NCI-H226 (cell line): Measurements from ENCODE around the gene NOP9.
A peak's percentile ranks its signal among the peaks of the same experiment; 100 is the strongest.
"Not testable (repeated sequence)": the region's sequence is repeated elsewhere in the genome, so short reads cannot be mapped to it uniquely, and the experiment has no call there.

Experiments
- DNase-seq: peaks from one replicate; pipeline ENCODE4 v3.0.0-alpha.2; 2015

The NOP9 gene

DNA sequence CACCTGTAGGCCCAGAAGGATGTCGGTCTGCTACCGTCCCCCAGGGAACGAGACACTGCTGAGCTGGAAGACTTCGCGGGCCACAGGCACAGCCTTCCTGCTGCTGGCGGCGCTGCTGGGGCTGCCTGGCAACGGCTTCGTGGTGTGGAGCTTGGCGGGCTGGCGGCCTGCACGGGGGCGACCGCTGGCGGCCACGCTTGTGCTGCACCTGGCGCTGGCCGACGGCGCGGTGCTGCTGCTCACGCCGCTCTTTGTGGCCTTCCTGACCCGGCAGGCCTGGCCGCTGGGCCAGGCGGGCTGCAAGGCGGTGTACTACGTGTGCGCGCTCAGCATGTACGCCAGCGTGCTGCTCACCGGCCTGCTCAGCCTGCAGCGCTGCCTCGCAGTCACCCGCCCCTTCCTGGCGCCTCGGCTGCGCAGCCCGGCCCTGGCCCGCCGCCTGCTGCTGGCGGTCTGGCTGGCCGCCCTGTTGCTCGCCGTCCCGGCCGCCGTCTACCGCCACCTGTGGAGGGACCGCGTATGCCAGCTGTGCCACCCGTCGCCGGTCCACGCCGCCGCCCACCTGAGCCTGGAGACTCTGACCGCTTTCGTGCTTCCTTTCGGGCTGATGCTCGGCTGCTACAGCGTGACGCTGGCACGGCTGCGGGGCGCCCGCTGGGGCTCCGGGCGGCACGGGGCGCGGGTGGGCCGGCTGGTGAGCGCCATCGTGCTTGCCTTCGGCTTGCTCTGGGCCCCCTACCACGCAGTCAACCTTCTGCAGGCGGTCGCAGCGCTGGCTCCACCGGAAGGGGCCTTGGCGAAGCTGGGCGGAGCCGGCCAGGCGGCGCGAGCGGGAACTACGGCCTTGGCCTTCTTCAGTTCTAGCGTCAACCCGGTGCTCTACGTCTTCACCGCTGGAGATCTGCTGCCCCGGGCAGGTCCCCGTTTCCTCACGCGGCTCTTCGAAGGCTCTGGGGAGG, 11.3 kb downstream of the NOP9 start, which contains the start of gene LTB4R:
Gene LTB4R, plus strand, starts transcription at position 857 of the 959 bp plus-strand sequence. CDS start 4,150 bp downstream, outside the sequence.
- no peak for DNase-seq

- DNase-seq = no peak
These were observed 12.4 kb downstream of the NOP9 start for GRCh38 chr14:24311837-24312615.

- no peak for DNase-seq
These were observed 13.3 kb downstream of the NOP9 start for GRCh38 chr14:24312736-24313507.

DNA sequence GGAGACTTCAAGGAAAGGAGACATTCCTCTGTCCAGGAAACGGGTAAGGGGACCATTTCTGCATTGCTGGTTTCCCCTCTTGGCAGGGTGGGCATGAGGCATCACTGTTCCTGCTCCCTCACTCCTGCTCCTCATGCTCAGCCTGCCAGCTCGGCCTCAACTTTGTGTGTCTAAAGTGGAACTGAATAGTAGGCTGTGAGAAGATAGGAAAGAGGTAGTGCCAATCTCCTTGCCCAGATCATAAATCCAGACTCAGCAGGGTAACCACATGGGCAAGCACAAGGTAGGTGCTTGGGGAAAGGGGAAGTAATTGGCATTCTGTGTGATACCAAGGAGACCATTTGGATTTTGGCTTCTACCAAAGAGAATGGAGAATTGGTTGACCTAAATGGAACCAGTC, 14.3 kb downstream of the NOP9 start:
- no peak for DNase-seq

DNA sequence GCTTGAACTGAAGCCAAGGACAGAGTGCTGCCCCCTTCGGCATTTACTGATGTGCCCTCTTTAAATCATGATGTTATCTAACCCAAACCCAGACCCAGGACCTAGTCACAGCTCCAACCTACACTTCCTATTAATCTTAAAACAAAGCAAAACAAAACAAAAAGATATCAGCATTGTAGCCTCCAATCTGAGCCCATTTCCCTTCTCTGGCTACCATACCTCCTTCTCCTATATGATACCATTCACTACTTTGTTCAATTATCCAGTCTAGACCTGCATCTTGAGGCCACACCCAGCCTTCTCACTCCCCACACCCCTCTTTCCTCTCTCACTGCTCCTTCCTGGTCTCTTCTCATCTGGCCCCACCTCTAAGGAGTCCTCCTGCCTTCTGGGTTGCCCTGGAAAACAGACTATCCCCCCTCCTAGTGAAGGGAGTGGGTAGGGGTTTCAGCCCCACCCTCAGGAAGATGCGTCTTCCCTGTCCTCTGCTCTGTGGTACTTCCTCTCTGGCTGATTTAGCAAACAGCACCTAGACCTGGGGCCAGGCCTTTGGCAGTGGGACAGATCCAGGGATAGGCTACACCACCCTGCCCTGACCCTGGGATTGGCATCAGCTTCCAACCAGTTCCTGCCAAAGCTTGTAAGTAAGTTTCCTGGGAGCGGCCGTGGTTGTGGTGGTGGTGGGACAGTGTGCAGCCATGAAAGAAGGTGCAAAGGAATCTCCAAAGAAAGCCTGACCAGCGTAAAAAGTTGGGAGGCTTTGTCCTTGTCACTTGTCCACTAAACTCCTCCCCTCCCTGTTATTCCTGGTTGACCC, 14.9 kb downstream of the NOP9 start:
- DNase-seq = no peak

GRCh38 chr14:24315243-24315806, 15.7 kb downstream of the NOP9 start:
- no peak for DNase-seq

DNA sequence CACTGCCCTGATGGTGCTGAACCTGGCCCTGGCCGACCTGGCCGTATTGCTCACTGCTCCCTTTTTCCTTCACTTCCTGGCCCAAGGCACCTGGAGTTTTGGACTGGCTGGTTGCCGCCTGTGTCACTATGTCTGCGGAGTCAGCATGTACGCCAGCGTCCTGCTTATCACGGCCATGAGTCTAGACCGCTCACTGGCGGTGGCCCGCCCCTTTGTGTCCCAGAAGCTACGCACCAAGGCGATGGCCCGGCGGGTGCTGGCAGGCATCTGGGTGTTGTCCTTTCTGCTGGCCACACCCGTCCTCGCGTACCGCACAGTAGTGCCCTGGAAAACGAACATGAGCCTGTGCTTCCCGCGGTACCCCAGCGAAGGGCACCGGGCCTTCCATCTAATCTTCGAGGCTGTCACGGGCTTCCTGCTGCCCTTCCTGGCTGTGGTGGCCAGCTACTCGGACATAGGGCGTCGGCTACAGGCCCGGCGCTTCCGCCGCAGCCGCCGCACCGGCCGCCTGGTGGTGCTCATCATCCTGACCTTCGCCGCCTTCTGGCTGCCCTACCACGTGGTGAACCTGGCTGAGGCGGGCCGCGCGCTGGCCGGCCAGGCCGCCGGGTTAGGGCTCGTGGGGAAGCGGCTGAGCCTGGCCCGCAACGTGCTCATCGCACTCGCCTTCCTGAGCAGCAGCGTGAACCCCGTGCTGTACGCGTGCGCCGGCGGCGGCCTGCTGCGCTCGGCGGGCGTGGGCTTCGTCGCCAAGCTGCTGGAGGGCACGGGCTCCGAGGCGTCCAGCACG, 16.4 kb downstream of the NOP9 start:
- DNase-seq = no peak

GRCh38 chr14:24316597-24316950, 16.9 kb downstream of the NOP9 start:
- no peak for DNase-seq

DNA sequence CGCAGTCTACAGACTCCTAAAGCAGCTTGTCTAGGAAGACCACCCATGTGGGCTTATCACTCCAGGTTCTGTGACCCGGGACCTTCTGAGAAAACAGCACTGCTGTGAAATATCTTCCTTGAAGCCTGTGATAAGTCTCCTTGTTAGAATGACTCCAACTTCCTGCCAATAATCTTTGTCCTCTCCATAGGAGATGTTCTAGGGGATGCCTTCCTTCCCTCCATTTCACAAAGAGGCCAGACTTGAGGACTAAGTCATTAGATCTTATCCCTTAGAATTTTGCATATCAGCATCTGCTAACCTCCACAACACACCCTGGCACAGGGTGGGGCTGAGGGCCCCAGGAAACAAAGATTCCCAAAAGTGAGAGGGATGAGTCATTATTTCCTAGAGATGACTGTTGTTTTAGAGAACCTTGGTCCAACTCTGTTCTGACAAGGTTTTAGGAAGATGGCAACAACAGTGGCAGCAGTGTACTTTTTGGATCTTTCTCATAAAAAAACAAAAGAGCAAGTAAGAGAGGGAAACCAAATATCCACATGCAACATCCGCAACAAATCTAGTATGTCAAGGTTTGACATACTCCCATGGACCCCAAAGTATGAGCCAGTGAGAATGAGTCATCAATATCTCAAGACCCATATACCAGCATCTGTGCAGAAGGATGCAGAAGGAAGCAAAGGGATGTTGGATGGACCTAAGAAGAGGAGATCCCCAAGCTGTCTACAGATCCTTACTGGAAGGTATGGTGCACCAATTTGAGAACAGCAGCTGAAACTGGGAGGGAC, 17.7 kb downstream of the NOP9 start:
- peak; percentile 64 for DNase-seq

DNA sequence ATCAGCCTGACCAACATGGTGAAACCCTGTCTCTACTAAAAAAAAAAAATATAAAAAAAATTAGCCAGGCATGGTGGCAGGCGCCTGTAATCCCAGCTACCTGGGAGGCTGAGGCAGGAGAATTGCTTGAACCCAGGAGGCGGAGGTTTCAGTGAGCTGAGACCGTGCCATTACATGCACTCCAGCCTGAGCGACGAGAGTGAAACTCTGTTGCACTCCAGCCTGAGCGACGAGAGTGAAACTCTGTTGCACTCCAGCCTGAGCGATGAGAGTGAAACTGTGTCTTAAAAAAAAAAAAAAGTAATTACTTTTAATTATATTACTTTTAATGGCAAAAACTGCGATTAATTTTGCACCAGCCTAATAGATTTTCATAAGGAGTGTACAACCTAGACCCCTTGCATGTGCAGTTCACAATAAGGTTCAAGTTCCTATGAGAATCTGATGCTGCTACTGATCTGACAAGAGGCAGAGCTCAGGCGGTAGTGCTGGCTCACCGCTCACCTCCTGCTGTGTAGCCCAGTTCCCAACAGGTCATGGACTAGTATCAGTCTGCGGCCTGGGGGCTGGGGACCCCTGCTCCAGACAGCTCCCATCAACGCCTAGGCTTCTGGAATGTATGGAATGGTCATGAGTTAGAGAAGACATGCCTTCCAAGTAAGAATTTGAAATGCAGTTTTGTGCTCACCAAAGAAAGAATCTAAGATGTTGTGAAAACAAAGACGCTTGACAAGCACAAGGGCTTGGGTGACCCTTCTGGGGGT, 21.7 kb downstream of the NOP9 start:
- DNase-seq = no peak

GRCh38 chr14:24322672-24323071, 23.0 kb downstream of the NOP9 start:
- no peak for DNase-seq

DNA sequence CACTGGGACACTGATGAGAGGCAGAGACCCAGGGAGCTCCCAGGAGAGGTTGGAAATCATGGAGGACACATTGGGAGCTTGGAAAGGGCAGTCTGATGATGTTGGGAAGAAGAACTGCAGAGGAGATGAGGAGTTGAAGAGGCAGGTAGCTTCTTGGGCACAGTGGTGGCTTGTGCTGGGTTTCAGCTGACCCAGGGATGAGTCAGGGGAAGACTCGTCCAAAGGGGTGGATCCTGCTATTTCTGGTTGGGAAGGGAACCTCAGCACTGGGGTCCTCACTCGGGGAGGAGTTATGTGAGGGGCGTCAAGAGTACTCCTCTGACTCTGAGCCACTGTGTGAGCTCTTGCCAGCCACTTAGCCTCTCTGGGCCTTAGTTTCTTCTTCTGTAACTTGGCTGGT, 23.7 kb downstream of the NOP9 start:
- DNase-seq = no peak

DNA sequence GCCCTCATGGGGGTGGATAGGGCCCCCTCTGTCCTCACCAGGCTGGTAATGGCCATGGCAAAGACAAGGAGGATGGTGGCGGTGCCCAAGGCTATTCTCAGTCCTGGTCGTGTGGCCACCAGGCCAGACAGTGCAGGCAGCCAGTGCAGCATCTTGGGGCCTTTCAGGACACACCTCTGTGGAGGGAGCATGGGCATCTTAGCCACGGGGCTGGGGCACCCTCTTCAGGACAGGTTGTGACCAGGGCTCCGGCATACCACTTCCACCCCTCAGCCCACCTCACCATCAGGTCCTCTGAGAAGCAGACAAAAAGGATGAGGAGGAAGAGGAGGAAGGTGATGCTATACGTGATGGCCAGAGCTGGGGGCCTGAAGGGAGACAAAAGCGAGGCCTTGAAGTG, 24.4 kb downstream of the NOP9 start:
- DNase-seq = no peak

DNA sequence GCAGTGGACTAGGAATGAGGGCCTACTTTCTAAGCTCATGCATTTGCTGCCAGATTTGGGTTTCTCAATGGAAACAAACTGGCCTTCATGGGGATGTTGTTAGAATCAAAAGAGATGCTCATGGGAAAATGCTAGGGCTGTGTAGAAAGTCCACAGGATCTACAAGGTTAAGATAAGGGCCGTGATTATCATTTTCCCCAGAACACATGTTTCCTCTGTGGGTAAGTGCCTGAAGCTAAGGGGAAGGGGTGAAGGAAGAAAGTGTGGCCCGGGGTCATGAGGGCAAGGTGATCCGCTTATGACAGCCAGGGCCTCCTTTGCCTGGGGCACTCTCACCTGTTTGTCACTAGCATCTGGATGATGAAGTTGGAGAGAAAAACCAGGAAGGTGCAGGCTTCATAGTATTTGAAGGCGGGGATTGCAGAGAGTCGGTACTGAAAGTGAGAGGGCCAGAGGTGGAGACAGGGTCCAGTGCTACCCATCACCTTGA, 25.4 kb downstream of the NOP9 start:
- no peak for DNase-seq

DNA sequence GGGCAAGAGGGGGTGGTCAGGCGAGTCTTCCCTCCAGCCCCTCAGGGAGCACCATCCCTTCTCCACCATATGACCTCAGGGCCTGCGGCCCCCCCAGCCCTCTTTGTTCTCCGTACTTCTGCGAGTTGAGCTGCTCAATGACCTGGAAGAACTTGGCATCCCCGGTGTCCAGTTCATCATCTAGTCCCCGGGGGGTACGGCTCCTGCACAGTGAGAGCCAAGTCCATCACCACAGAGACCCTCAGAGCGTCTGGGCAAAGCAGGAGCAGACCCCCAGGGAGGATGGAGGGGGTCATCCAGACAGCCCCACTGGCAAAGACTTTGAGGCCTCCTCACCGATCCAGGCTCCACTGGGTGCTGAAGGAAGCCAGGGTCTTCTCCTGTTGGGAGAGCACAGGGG, 26.3 kb downstream of the NOP9 start:
- DNase-seq = no peak

- no peak for DNase-seq
These were observed 27.7 kb downstream of the NOP9 start for GRCh38 chr14:24327303-24327702.

- not testable (repeated sequence) for DNase-seq
These were observed 28.3 kb downstream of the NOP9 start for GRCh38 chr14:24327914-24328313.

DNA sequence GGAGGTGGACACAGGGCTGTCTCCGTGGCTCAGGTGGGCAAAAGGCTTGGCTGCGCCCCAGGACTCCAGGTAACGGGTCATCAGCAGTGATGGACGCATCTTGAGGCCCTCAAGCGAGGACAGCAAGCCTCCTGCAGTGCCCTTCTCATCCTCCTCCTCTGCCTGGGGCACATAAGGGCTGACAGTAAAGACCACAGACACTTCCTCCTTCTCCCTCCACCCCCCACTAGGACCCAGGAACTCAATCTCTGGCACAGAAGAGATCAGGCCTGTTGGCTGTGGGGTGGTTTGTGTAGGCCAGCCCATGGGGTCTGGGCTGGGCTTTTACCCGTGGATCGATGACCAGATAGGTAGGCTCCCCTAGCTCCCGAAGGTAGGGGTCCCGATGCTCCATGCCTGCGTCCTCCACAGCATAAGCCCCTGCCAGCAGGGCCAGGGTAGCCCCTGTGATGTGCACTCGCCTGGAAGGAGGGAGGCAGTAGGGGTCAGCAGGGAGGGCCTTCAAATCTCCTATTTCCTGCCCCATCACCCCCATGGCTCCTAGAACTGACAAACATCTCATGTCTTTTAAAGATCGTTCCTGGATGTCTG, 29.5 kb downstream of the NOP9 start:
- DNase-seq = no peak

DNA sequence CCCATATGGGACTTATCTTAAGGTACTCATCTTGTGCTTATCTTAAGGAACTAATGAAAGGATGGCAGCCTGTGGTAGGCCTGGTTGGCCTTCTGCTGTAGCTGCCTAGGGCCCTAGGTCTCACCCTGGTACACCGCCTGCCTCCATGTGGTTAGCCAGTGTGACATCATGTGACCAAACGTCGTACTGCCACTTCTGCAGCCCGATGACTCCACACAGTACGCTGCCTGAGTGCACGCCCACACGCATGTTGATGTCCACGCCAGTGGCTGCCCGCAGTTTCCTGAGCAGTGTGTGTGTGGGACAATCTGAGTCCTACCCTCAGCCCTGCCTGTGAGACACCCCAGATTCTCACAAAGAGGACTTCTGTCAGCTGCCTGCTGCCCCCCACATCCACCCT, 30.1 kb downstream of the NOP9 start:
- no peak for DNase-seq
